Measurements from ENCODE around the gene MLXIPL.
"Not testable (repeated sequence)": the region's sequence is repeated elsewhere in the genome, so short reads cannot be mapped to it uniquely, and the experiment has no call there.

The MLXIPL gene

GRCh38 chr7:73612598-73613269 lies 11.6 kb downstream of the MLXIPL start:
- DNase-seq = no peak

- DNase-seq = no peak
These were observed 13.2 kb downstream of the MLXIPL start for GRCh38 chr7:73611017-73611555.

GRCh38 chr7:73610105-73610504 lies 14.2 kb downstream of the MLXIPL start:
- DNase-seq = no peak

- not testable (repeated sequence) for DNase-seq
These were observed 16.7 kb downstream of the MLXIPL start for GRCh38 chr7:73607692-73607983.

- DNase-seq = peak; percentile 77
These were observed 17.3 kb downstream of the MLXIPL start for GRCh38 chr7:73606801-73607691.

GRCh38 chr7:73605601-73606220 lies 18.6 kb downstream of the MLXIPL start:
- no peak for DNase-seq

GRCh38 chr7:73602721-73603651 lies 21.3 kb downstream of the MLXIPL start:
- no peak for DNase-seq

GRCh38 chr7:73599916-73600315 lies 24.4 kb downstream of the MLXIPL start:
- no peak for DNase-seq

- DNase-seq = no peak
These were observed 25.0 kb downstream of the MLXIPL start for GRCh38 chr7:73599151-73599882.

GRCh38 chr7:73597978-73598782 lies 26.1 kb downstream of the MLXIPL start:
- no peak for DNase-seq

- no peak for DNase-seq
These were observed 27.9 kb downstream of the MLXIPL start for GRCh38 chr7:73596191-73597065.

- no peak for DNase-seq
These were observed 29.0 kb downstream of the MLXIPL start for GRCh38 chr7:73595358-73595757.

GRCh38 chr7:73593207-73594045 lies 30.9 kb downstream of the MLXIPL start:
- no peak for DNase-seq

GRCh38 chr7:73586911-73587310 lies 37.4 kb downstream of the MLXIPL start:
- no peak for DNase-seq

GRCh38 chr7:73585196-73585595 lies 39.1 kb downstream of the MLXIPL start:
- no peak for DNase-seq

- DNase-seq = no peak
These were observed 41.6 kb downstream of the MLXIPL start for GRCh38 chr7:73582664-73583202.

- DNase-seq = not testable (repeated sequence)
These were observed 43.3 kb downstream of the MLXIPL start for GRCh38 chr7:73581006-73581405.

- DNase-seq = peak; percentile 99
These were observed 45.8 kb downstream of the MLXIPL start, which contains the start of gene TBL2 for GRCh38 chr7:73578342-73579128. TSS of gene TBL2 (minus strand) at chr7:73578579. CDS start at chr7:73578549, 30 bp downstream.
